GM12878 (cell line): ENCODE data around the gene CHRNB2. TPM values are rescaled to one million over a fixed set of nuclear protein-coding genes. Genes with fewer than 3 reads are reported as not detected.

Experiments
- ATAC-seq: fragments of 200-7000 bp; cut with Tn5 transposase; 3 replicates; pipeline ENCODE4 v1.9.1; 2020; ENCODE audit warnings: mild to moderate bottlenecking, moderate library complexity
- BruUV-seq: library from RNA; stranded (reverse); fragments of 400-500 nt; replicated peaks from 2 replicates; lab custom pipeline; 2021; lab: Mats Ljungman, UMichigan
- CTCF ChIA-PET: fragments of 300-600 bp; sonication (Branson Sonifier 250); formaldehyde crosslinking; extraction: SDS; loops from one replicate; lab custom pipeline; 2021; ENCODE audit warnings: inconsistent platforms; lab: Yijun Ruan, JAX
- POLR2A ChIA-PET: fragments of 350-600 bp; formaldehyde crosslinking; extraction: SDS; loops from one replicate; lab custom pipeline; 2021; ENCODE audit warnings: inconsistent platforms; lab: Charles Lee
- RAD21 ChIA-PET: fragments of 300-600 bp; sonication (Branson Sonifier 250); formaldehyde crosslinking; loops from one replicate; lab custom pipeline; 2023; ENCODE audit warnings: antibody characterized with exemption; ENCODE audit not compliant: unreplicated experiment; lab: Charles Lee
- SMC1A ChIA-PET: fragments of 300-600 bp; sonication (Branson Sonifier 250); formaldehyde crosslinking; loops from one replicate; lab custom pipeline; 2023; ENCODE audit not compliant: unreplicated experiment, uncharacterized antibody; lab: Charles Lee
- DNase-seq: peaks from one replicate; pipeline ENCODE4 v3.0.0-alpha.2; 2011; ENCODE audit warnings: low read depth, low spot score
- FAIRE-seq: peaks from 3 replicates; lab custom pipeline; 2011; peaks lifted over from hg19 to GRCh38; lab: Jason Lieb, UNC
- H2AFZ ChIP-seq: 2 replicates; pipeline ENCODE4 v1.6.0; 2011; ENCODE audit warnings: low read depth, low read length, control low read depth; ENCODE audit not compliant: control insufficient read depth
- H3K27ac ChIP-seq: 2 replicates; pipeline ENCODE4 v1.5.1; 2011; ENCODE audit warnings: control low read depth; ENCODE audit not compliant: control insufficient read depth, insufficient read depth
- H3K27me3 ChIP-seq, 2 experiments: replicated peaks in 1 of 2; 2 replicates each; pipeline versions ENCODE4 v1.6.0 to v1.6.1; 2011; ENCODE audit warnings: low read length in 1 of 2; ENCODE audit not compliant: control insufficient read depth in 2 of 2, insufficient read depth in 2 of 2
- H3K36me3 ChIP-seq, 2 experiments: 2 replicates each; pipeline ENCODE4 v1.5.1; 2011; ENCODE audit warnings: low read length in 1 of 2; ENCODE audit not compliant: control insufficient read depth in 2 of 2, insufficient read depth in 2 of 2
- H3K4me1 ChIP-seq: 2 replicates; pipeline ENCODE4 v1.6.1; 2011; ENCODE audit warnings: mild to moderate bottlenecking, low read length, moderate library complexity, mixed read lengths; ENCODE audit not compliant: control insufficient read depth, insufficient read depth
- H3K4me2 ChIP-seq: 2 replicates; pipeline ENCODE4 v1.6.0; 2011; ENCODE audit warnings: control low read depth; ENCODE audit not compliant: control insufficient read depth, insufficient read depth
- H3K4me3 ChIP-seq: fragments of 200-600 bp; sonication (generic); 2 replicates; pipeline ENCODE4 v1.5.1; 2016
- H3K79me2 ChIP-seq: 2 replicates; pipeline ENCODE4 v1.6.0; 2011; ENCODE audit warnings: low read length; ENCODE audit not compliant: control insufficient read depth, insufficient read depth
- H3K9ac ChIP-seq: 2 replicates; pipeline ENCODE4 v1.8.0; 2011; ENCODE audit warnings: low read length, control low read depth, mixed read lengths; ENCODE audit not compliant: control insufficient read depth, insufficient read depth
- H3K9me3 ChIP-seq: replicated peaks from 3 replicates; pipeline ENCODE4 v1.5.1; 2011; ENCODE audit warnings: mild to moderate bottlenecking, low read length; ENCODE audit not compliant: control insufficient read depth, insufficient read depth
- H4K20me1 ChIP-seq: 2 replicates; pipeline ENCODE4 v1.6.0; 2011; ENCODE audit not compliant: control insufficient read depth, insufficient read depth
- CBFB ChIP-seq: IDR thresholded peaks from 2 replicates; pipeline ENCODE4 v1.6.1; 2016; ENCODE audit warnings: antibody characterized with exemption, low read depth
- CBX3 ChIP-seq: fragments of 200-600 bp; sonication (generic); IDR thresholded peaks from 2 replicates; pipeline ENCODE4 v1.6.1; 2016; ENCODE audit warnings: low read depth, borderline replicate concordance
- CHD4 ChIP-seq: fragments of 200-600 bp; sonication (generic); IDR thresholded peaks from 2 replicates; pipeline ENCODE4 v1.6.1; 2016; ENCODE audit warnings: mild to moderate bottlenecking
- IRF4 ChIP-seq: IDR thresholded peaks from 2 replicates; pipeline ENCODE4 v1.6.1; 2011; ENCODE audit warnings: low read depth, low read length
- JUND ChIP-seq: IDR thresholded peaks from 2 replicates; pipeline ENCODE4 v1.6.1; 2012; ENCODE audit warnings: low read depth, mild to moderate bottlenecking, low read length, improper control_type of control experiment, moderate library complexity
- MTA2 ChIP-seq: fragments of 450-650 bp; IDR thresholded peaks from 2 replicates; pipeline ENCODE4 v1.6.1; 2016; ENCODE audit warnings: low read depth, mild to moderate bottlenecking, moderate library complexity
- NBN ChIP-seq: fragments of 450-650 bp; IDR thresholded peaks from 2 replicates; pipeline ENCODE4 v1.6.1; 2016
- NR2F1 ChIP-seq: fragments of 450-650 bp; conservative IDR thresholded peaks from 2 replicates; pipeline ENCODE4 v1.6.1; 2017; ENCODE audit warnings: mild to moderate bottlenecking
- RELB ChIP-seq: fragments of 450-650 bp; IDR thresholded peaks from 2 replicates; pipeline ENCODE4 v1.6.1; 2017; ENCODE audit warnings: low read depth, mild to moderate bottlenecking, moderate library complexity
- SP1 ChIP-seq: IDR thresholded peaks from one replicate; pipeline ENCODE4 v1.6.1; 2011; ENCODE audit warnings: low read depth, low read length
- SREBF2 ChIP-seq: IDR thresholded peaks from 2 replicates; pipeline ENCODE4 v1.6.1; 2012; ENCODE audit warnings: mild to moderate bottlenecking, low read length
- WRNIP1 ChIP-seq: IDR thresholded peaks from 2 replicates; pipeline ENCODE4 v1.6.1; 2011; ENCODE audit warnings: low read depth, low read length, improper control_type of control experiment, borderline replicate concordance
- YBX1 ChIP-seq: fragments of 450-650 bp; IDR thresholded peaks from 2 replicates; pipeline ENCODE4 v1.6.1; 2016; ENCODE audit warnings: antibody characterized with exemption
- ZBTB11 ChIP-seq: fragments of 450-650 bp; formaldehyde crosslinking; IDR thresholded peaks from 2 replicates; pipeline ENCODE4 v1.5.0; 2022; ENCODE audit warnings: mild to moderate bottlenecking, missing genetic modification characterization
- WGBS: methylation state at CpG from one replicate; pipeline ENCODE4 v1.1.6; 2016; ENCODE audit warnings: low lambda C conversion rate; ENCODE audit not compliant: insufficient replicate concordance, insufficient coverage; ENCODE audit errors: missing lambda C conversion rate; 5-methylcytosine and 5-hydroxymethylcytosine counted together
- in situ Hi-C: fragments of 300-500 bp; cut with MboI; formaldehyde crosslinking; loops from 9 replicates; pipeline ENCODE4 v1.14.3; 2018; ENCODE audit warnings: mixed read lengths
- intact Hi-C: fragments of 100-400 bp; cut with micrococcal nuclease; formaldehyde crosslinking; loops from one replicate; pipeline ENCODE4 v1.14.2; 2022; ENCODE audit not compliant: unreplicated experiment
- polyA plus RNA-seq, 11 experiments: library from polyadenylated mRNA; depleted of rRNA in 4 of 11; unstranded in 6 of 11; stranded (reverse) in 5 of 11; fragments of >200 nt; fragmentation: Nextera tagmentation in 4 of 11; fragmentation: Illumina TruSeq in 1 of 11; extraction: Ambion mirVana in 4 of 11; extraction: Trizol in 1 of 11; gene quantifications; 1 replicate in 1 of 11; 2 replicates in 10 of 11; pipeline versions ENCODE4 v1.2.1 to v1.2.3, GENCODE V29; 2011 to 2016; ENCODE audit warnings: inconsistent platforms in 2 of 11, missing spikeins in 2 of 11, low read depth in 1 of 11
- total RNA-seq, 4 experiments: library from RNA; depleted of rRNA in 3 of 4; stranded (reverse); fragments of >200 nt in 3 of 4; fragmentation: Illumina TruSeq in 1 of 4; extraction: Trizol in 1 of 4; gene quantifications; 2 replicates each; pipeline versions ENCODE4 v1.2.1 to v1.2.3, GENCODE V29; 2013 to 2021
- TF ChIP-seq, protein P1 (sequence below): fragments of 450-650 bp; formaldehyde crosslinking; IDR thresholded peaks from 2 replicates; pipeline ENCODE4 v1.4.0; 2022; ENCODE audit warnings: mild to moderate bottlenecking, moderate library complexity

The CHRNB2 gene
- total and polyA plus RNA-seq, 10 of the 15 experiments (the other 5 are each of a cell fraction or from before 2014, with no cell fraction given) = 0.01 to 0.11 (median 0.03) TPM; not detected in 6

- FAIRE-seq (peak; percentile 35), DNase-seq (no peak), ATAC-seq (peak; percentile 54)
- no TSS peak for BruUV-seq
- POLR2A ChIA-PET = interaction anchor here (0.6 to 2.5 kb wide), 7 partner anchors 11 to 698 kb away, joined by 3 to 12 read pairs (median 4); partner anchors contain the start of genes KCNN3 and PMVK
- H3K27ac ChIP-seq = peak overlapping the region; percentile 100
- H3K9ac ChIP-seq = peak overlapping the region; percentile 96
- H2AFZ ChIP-seq = peak overlapping the region; percentile 10; the same call in 1 of the 2 replicates
- WGBS = 25% methylated on average over 12 of the region's 12 CpGs
- SMC1A ChIA-PET = interaction anchor here (0.7 to 3.7 kb wide), 9 partner anchors 10 to 335 kb away, joined by 4 to 28 read pairs (median 7); no protein-coding TSS in a partner anchor
- peaks cover 0 to 10% of the 10 kb centered on the region in 2 experiments; a peak in 2 of 4 replicates for H3K36me3 ChIP-seq
- peak overlapping the region; percentile 88 for H3K4me2 ChIP-seq
- peaks cover 40% of the 10 kb centered on the region for H3K4me1 ChIP-seq
- H4K20me1 ChIP-seq = peaks cover 3% of the 10 kb centered on the region; the same call in 1 of the 2 replicates
- H3K9me3 ChIP-seq = no peaks in the 10 kb centered on the region
- no peaks in the 10 kb centered on the region for H3K27me3 ChIP-seq
- intact Hi-C loops = loop anchor here (2.0 to 5.0 kb wide), 3 partner anchors 13 to 258 kb away; partner anchors contain the start of gene UBE2Q1
- in situ Hi-C loops = no loop called here
- RAD21 ChIA-PET = interaction anchor here (0.7 to 3.2 kb wide), 7 partner anchors 10 to 330 kb away, joined by 3 to 11 read pairs (median 3); no protein-coding TSS in a partner anchor
- H3K4me3 ChIP-seq = peak overlapping the region; percentile 49
- H3K79me2 ChIP-seq = peaks cover 85% of the 10 kb centered on the region
- CTCF ChIA-PET = interaction anchor here (0.9 to 3.0 kb wide), 7 partner anchors 13 to 60 kb away, joined by 4 to 17 read pairs (median 5); no protein-coding TSS in a partner anchor
- no peak for TF ChIP-seq MTA2
- TF ChIP-seq, protein P1, sequence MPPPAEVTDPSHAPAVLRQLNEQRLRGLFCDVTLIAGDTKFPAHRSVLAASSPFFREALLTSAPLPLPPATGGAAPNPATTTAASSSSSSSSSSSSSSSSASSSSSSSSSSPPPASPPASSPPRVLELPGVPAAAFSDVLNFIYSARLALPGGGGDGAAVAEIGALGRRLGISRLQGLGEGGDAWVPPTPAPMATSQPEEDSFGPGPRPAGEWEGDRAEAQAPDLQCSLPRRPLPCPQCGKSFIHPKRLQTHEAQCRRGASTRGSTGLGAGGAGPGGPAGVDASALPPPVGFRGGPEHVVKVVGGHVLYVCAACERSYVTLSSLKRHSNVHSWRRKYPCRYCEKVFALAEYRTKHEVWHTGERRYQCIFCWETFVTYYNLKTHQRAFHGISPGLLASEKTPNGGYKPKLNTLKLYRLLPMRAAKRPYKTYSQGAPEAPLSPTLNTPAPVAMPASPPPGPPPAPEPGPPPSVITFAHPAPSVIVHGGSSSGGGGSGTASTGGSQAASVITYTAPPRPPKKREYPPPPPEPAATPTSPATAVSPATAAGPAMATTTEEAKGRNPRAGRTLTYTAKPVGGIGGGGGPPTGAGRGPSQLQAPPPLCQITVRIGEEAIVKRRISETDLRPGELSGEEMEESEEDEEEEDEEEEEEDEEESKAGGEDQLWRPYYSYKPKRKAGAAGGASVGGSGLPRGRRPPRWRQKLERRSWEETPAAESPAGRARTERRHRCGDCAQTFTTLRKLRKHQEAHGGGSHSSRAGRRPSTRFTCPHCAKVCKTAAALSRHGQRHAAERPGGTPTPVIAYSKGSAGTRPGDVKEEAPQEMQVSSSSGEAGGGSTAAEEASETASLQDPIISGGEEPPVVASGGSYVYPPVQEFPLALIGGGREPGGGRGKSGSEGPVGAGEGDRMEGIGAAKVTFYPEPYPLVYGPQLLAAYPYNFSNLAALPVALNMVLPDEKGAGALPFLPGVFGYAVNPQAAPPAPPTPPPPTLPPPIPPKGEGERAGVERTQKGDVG (CRISPR knock-in tag) = no peak
- no peak for TF ChIP-seq ZBTB11
- TF ChIP-seq CBFB = peak; percentile 20; the same call in 1 of the 2 replicates
- no peak for TF ChIP-seq IRF4
- TF ChIP-seq YBX1 = no peak
- no peak for TF ChIP-seq CHD4
- TF ChIP-seq JUND = no peak
- TF ChIP-seq NR2F1 = no peak
- TF ChIP-seq CBX3 = no peak
- TF ChIP-seq SREBF2 = no peak
- no peak for TF ChIP-seq RELB
- TF ChIP-seq SP1 = no peak
- TF ChIP-seq WRNIP1 = no peak; the same call in 1 of the 2 replicates
- TF ChIP-seq NBN = no peak
Observed at GRCh38 chr1:154609398-154610380, 42.1 kb downstream of the CHRNB2 start.
